Stimulated activated CD4-positive, alpha-beta T cell treated with anti-CD3 and anti-CD28 coated beads, TNF-alpha, amount 100 ng/mL, for 4 hours (primary cell): ENCODE data around the gene OR13D1.
"Not testable (repeated sequence)": the region's sequence is repeated elsewhere in the genome, so short reads cannot be mapped to it uniquely, and the experiment has no call there.

Source experiments
- DNase-seq, 3 experiments: peaks; one replicate each; pipeline ENCODE4 v3.0.0-alpha.2; 2020; ENCODE audit warnings: low read depth in 3 of 3

OR13D1 gene, protein sequence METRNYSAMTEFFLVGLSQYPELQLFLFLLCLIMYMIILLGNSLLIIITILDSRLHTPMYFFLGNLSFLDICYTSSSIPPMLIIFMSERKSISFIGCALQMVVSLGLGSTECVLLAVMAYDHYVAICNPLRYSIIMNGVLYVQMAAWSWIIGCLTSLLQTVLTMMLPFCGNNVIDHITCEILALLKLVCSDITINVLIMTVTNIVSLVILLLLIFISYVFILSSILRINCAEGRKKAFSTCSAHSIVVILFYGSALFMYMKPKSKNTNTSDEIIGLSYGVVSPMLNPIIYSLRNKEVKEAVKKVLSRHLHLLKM

DNA sequence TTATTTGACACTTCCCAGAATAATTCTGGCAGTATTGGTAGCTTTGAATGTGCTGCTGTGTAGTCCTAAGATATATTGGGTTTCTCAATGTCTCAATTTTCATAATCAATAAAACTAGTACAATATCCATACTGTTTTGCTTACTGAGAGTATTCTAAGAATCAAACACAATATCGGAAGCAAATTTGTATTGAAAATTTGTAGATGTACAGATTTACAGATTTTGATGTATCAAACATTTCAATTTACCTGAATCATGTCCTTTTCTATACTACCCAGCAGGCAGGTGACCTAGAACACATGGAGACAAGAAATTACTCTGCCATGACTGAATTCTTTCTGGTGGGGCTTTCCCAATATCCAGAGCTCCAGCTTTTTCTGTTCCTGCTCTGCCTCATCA lies at the start of gene OR13D1:
OR13D1 (plus strand) TSS at position 301 of the 400 bp plus-strand sequence; CDS start at position 301, 0 bp downstream.
- DNase-seq, result no peak

DNA sequence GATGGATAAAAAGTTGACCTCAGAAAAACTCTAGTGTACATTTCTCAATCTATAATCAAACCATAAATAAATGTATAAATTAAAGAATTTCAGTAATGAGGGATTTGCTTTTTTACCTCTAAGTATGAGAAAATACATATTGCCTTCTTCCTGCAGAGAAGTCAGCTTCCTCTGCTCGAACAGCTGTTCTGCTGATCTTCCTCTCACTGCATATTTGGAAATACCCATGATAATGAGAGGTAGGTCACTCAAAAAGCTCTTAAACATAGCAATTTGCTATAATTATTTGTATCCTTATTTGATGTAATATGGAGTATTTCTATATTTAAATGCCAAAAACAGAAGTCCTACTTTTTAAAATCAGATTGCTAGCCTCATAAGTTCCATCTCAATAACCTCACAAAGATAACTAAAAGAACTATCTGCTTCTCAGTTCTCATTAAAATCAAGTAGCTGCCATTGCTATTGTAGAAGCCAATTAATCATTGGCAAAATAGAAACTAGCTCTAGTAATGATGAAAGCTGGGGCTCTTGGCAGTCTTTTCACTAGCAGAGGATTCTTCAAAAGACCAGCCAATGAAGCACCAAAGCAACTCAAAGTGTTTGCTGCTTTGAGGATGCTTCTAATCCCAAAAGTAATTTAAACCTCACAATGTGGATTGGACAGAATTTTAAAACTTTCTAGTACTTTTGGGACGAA lies 35.7 kb upstream of the OR13D1 start:
- no peak for DNase-seq

DNA sequence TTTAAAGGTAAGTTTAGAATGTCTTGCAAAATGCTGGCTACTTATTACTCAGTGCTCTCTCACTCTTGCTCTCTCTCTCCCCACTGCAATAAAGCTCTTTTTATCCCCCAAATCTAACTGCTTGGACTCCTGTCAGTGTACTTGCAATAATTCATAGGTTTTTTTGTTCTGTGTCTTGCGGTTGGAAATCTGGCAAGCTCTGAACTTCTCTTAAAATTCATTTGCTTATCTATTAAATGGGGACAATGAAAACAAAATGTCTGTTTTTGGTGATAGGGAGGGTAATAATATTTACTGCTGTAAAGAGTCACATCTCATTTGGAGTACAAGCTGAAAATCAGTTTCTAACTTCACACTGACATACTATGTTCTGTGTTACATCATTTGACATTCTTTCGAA lies 18.7 kb upstream of the OR13D1 start:
- DNase-seq, result no peak

DNA sequence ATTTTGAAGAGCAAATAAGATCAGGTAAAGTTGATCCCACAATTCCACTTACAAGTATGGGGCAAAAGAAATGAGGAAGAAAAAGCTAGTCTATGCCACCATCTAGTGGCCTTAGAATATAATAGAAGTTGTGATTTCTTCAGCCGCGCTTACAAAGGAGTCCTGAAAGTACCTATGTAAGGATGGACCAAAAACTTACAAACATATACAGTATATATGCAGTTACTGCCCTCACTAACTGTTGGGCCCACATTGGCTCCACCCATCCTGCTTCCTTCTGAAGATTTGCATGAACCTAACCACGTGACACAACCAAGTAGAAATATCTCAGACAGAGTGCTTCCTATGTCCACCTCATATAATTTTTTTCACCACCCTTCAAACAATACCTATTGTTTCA lies 11.7 kb upstream of the OR13D1 start:
- DNase-seq, result no peak

DNA sequence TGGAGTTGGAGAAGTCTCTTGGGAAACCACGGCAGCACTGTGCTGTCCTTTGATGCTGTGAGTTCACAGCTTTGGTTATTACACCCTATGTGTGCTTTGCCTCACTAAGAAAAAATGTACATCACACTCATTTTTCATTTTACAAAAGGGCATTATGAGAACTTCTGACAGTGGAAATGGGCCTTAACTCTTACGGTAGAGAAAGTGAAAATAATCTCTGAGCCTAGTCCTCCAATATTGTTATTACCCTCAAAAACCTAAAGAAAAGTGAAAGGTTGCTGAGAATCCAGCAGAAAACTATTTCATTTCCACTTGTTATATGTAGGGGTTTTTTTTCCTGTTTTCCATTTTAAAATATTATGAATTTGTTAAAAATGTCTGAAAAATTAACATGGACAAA lies 8.2 kb upstream of the OR13D1 start:
- no peak for DNase-seq

DNA sequence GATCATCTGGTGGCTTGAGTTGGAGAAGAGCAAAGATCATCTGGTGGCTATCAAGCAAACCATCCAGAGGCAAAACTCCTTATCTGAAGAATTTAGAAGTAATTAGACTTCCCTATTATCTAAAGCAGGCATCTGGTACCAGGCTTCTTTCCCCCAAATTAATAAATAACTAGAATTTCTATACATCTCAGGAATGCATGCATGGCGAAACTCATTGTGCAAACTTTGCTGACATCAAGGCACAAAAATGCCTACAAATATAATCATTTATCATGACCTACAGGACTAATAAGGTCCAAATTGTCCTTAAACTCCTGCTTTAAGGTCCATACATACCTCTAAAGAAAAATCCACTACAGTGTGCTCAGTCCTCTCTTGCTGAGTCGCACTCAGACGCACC lies 6.0 kb downstream of the OR13D1 start:
- no peak for DNase-seq

DNA sequence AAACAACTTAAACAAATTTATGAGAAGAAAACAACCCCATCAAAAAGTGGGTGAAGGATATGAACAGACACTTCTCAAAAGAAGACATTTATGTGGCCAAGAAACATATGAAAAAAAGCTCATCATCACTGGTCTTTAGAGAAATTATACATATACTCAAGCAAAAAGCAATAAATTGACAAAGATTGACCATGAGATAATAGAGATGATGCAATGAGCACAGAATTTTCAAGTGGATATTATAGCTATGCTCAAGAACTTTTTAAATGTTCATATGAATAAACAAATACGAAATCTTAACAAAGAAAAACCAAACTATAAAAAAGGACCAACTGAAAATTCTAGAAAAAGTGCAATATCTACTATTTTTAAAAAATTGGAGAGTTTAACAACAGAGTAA lies 14.4 kb downstream of the OR13D1 start:
- DNase-seq, result not testable (repeated sequence)

DNA sequence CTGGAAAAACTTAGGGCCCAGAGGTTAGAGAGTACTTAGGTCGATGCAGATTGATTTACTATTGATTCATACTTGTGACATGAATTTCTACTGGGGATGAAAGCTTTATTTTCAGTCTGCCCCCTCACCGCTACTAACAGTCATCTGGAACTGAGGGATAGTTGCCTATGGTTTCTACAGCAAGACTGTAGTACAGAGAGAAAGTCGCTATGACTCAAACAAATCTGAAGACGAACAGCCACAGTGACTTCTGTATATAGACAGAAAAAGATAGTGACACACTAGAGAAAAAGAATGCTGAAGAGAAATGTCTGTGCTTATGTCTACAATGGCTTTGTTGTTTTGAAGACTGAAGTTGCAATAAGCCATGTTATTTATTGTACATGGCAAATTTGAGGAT lies 17.3 kb downstream of the OR13D1 start:
- DNase-seq, result no peak

DNA sequence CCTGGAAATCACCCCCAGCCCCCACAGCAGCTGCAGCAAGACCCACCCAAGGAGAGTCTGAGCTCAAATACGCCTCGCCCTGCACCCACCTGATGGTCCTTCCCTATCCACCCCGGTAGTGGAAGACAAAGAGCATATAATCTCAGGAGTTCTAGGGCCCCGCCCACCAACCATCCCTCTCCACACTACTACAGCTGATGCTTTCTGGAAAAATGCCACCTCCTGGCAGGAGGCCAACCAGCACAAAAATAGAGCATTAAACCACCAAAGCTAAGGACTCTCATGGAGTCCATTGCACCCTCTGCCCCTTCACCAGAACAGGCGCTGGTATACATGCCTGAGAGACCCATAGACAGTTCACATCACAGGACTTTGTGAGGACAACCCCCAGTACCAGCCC lies 30.7 kb downstream of the OR13D1 start:
- DNase-seq, result no peak

DNA sequence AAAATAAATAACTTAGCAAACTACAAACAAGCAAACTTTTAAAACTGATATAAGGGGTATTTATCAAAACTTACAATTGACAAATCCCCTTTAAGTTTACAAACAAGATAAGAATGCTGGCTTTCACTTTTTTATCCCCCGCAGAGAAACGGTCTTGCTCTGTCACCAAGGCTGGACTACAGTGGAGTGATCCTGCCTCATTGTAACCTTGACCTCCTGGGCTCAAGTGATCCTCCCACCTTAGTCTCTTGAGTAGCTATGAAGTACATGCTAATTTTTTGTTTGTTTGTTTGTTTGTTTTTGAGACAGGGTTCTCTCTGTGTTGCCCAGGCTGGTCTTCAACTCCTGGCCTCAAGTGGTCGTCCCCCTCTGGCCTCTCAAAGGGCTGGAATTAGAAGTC lies 44.1 kb downstream of the OR13D1 start:
- no peak for DNase-seq

DNA sequence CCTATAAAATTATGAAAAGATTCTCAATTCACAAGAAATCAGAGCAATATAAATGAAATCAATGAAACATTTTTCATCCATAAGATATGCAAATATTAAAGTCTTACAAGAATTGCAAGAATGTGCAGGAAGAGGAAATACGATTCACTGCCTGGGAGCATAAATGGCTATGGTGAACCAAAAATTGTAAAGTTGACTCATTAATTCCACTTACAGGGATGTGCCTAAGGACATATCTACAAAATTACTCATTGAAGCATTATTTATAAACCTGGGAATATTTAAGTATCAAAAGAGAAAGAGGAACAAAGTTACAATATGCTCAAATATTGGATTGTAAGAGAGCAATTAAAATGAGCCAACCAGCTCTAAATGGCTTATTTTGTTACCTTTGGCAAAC lies 46.3 kb downstream of the OR13D1 start:
- DNase-seq, result no peak

DNA sequence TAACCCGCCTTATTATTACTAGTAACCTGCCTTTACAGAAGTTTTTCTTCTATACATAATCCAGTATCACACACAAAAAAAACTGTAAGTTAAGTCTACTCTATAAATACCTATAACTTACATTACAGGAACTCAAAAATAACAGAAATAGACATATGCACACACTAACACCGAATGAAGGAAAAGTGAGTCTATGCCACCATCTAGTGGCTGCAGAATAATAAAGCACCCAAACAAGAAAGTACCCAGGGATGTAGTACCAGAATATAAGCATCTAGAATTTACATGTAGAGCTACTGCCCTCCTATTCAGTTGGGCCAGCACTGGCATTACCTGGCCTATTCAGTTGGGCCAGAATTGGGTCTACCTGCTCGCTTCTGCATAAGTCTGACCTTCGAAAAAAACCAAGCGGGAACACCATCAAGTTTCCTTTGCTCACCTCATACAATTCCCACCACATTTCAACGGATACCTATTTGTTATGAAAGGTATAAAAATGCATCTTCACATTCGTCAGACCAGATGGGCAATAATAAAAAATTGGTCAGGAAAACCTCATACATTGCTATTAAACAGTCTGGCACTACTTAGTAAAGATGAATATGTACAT lies 49.2 kb downstream of the OR13D1 start:
- DNase-seq, result no peak
